Testis (tissue), 2 donors: ENCODE measurements around the gene ME1.

Experiments
- POLR2A ChIP-seq: fragments of 450-650 bp; IDR thresholded peaks from one replicate; pipeline ENCODE4 v1.6.1; 2017; ENCODE audit warnings: antibody characterized with exemption, mild to moderate bottlenecking, moderate library complexity
- TF ChIP-seq, protein P1 (sequence below), 3 experiments: fragments of 450-650 bp in 2 of 3; fragments of 200-600 bp in 1 of 3; sonication (generic) in 1 of 3; IDR thresholded peaks; one replicate each; pipeline ENCODE4 v1.5.1; 2016 to 2019; ENCODE audit warnings: antibody characterized with exemption in 3 of 3, mild to moderate bottlenecking in 2 of 3, moderate library complexity in 1 of 3

DNA sequence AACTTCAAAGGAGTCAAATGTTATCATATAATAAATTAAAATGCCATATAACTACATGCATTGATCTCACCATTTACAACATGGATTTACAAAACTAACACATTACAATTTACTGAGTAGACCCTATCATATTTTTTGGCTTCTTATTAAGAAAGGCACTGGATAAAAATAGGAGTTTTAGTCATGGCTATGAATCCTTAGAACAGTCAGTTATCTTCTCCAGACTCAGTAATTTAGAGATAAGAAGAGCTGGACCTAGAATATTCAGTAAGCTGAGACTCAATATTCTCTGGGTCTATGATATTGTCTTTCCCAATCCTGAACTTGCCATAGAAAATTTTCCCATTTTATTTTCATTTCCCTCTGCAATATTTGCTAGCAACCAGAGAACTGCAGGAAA lies 62.3 kb downstream of the ME1 start:
- TF ChIP-seq, protein P1, sequence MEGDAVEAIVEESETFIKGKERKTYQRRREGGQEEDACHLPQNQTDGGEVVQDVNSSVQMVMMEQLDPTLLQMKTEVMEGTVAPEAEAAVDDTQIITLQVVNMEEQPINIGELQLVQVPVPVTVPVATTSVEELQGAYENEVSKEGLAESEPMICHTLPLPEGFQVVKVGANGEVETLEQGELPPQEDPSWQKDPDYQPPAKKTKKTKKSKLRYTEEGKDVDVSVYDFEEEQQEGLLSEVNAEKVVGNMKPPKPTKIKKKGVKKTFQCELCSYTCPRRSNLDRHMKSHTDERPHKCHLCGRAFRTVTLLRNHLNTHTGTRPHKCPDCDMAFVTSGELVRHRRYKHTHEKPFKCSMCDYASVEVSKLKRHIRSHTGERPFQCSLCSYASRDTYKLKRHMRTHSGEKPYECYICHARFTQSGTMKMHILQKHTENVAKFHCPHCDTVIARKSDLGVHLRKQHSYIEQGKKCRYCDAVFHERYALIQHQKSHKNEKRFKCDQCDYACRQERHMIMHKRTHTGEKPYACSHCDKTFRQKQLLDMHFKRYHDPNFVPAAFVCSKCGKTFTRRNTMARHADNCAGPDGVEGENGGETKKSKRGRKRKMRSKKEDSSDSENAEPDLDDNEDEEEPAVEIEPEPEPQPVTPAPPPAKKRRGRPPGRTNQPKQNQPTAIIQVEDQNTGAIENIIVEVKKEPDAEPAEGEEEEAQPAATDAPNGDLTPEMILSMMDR (IDR thresholded peaks at IDR 0.05): no peak
- TF ChIP-seq POLR2A: no peak
